ENCODE measurements around the gene TSSK3.

DNA sequence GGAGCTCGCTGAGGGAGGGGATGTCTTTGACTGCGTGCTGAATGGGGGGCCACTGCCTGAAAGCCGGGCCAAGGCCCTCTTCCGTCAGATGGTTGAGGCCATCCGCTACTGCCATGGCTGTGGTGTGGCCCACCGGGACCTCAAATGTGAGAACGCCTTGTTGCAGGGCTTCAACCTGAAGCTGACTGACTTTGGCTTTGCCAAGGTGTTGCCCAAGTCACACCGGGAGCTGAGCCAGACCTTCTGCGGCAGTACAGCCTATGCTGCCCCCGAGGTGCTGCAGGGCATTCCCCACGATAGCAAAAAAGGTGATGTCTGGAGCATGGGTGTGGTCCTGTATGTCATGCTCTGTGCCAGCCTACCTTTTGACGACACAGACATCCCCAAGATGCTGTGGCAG, 1.4 kb downstream of the TSSK3 start:
- no peak for TF ChIP-seq POLR2AphosphoS5 (IDR thresholded peaks at IDR 0.05; ENCODE audit: low read depth, low read length)
- TF ChIP-seq, protein P1, sequence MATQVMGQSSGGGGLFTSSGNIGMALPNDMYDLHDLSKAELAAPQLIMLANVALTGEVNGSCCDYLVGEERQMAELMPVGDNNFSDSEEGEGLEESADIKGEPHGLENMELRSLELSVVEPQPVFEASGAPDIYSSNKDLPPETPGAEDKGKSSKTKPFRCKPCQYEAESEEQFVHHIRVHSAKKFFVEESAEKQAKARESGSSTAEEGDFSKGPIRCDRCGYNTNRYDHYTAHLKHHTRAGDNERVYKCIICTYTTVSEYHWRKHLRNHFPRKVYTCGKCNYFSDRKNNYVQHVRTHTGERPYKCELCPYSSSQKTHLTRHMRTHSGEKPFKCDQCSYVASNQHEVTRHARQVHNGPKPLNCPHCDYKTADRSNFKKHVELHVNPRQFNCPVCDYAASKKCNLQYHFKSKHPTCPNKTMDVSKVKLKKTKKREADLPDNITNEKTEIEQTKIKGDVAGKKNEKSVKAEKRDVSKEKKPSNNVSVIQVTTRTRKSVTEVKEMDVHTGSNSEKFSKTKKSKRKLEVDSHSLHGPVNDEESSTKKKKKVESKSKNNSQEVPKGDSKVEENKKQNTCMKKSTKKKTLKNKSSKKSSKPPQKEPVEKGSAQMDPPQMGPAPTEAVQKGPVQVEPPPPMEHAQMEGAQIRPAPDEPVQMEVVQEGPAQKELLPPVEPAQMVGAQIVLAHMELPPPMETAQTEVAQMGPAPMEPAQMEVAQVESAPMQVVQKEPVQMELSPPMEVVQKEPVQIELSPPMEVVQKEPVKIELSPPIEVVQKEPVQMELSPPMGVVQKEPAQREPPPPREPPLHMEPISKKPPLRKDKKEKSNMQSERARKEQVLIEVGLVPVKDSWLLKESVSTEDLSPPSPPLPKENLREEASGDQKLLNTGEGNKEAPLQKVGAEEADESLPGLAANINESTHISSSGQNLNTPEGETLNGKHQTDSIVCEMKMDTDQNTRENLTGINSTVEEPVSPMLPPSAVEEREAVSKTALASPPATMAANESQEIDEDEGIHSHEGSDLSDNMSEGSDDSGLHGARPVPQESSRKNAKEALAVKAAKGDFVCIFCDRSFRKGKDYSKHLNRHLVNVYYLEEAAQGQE (IDR thresholded peaks at IDR 0.05; ENCODE audit: insufficient read depth in 1 of 2, low read depth in 2 of 2, low read length in 2 of 2), result no peak

Measured in PFSK-1 (cell line).